ENCODE measurements around the gene CCDC43. TPM values are rescaled to one million over a fixed set of nuclear protein-coding genes. Genes with fewer than 3 reads are reported as not detected.

CCDC43 gene
- polyA plus RNA-seq, 1 of the 3 experiments (the other 2 are of a cell fraction) = 6.4 TPM

- TF ChIP-seq MEF2A (IDR thresholded peaks at IDR 0.05; ENCODE audit: borderline replicate concordance, low read depth) (no peak), RFX5 (IDR thresholded peaks at IDR 0.05; ENCODE audit: low read length) (no peak), FOXM1 (IDR thresholded peaks at IDR 0.05; ENCODE audit: low read depth) (no peak), TEAD4 (IDR thresholded peaks at IDR 0.05; ENCODE audit: borderline replicate concordance, insufficient read depth) (no peak), GABPA (IDR thresholded peaks at IDR 0.05; ENCODE audit: low read depth) (no peak), NFIC (IDR thresholded peaks at IDR 0.05; ENCODE audit: borderline replicate concordance) (no peak), TCF12 (IDR thresholded peaks at IDR 0.05) (no peak), REST (IDR thresholded peaks at IDR 0.05; ENCODE audit: low read depth, low read length) (no peak), EZH2phosphoT487 (IDR thresholded peaks at IDR 0.05; ENCODE audit: borderline replicate concordance, low read depth) (no peak), EP300 (IDR thresholded peaks at IDR 0.05; ENCODE audit: borderline replicate concordance in 1 of 2, low read depth in 1 of 2, low read length in 1 of 2) (no peak), POLR2AphosphoS5 (IDR thresholded peaks at IDR 0.05; ENCODE audit: low read depth, low read length) (no peak), NRF1 (IDR thresholded peaks at IDR 0.05; ENCODE audit: low read depth, low read length) (no peak), SIN3A (IDR thresholded peaks at IDR 0.05; ENCODE audit: borderline replicate concordance, low read depth, low read length) (no peak)
- Histone ChIP-seq H3K4me3 (ENCODE audit: low read depth in 2 of 2, low read length in 1 of 2) (no peak overlapping the region), H3K79me2 (ENCODE audit: insufficient read depth) (no peaks in the 10 kb centered on the region), H3K27ac (ENCODE audit: low read depth in 2 of 2, low read length in 1 of 2) (no peak overlapping the region), H3F3A (replicated peaks; ENCODE audit: insufficient read depth) (no peaks in the 10 kb centered on the region), H3K4me2 (no peak overlapping the region), H3K36me3 (replicated peaks in 1 of 2; ENCODE audit: control insufficient read depth in 1 of 2, insufficient read depth in 2 of 2, low read length in 1 of 2) (no peaks in the 10 kb centered on the region), H2AFZ (ENCODE audit: low read depth) (no peak overlapping the region), H3K9ac (no peak overlapping the region), H3K4me1 (ENCODE audit: control insufficient read depth in 1 of 2, insufficient read depth in 2 of 2, low read depth in 1 of 2, low read length in 1 of 2) (no peaks in the 10 kb centered on the region), H4K20me1 (ENCODE audit: insufficient read depth) (no peaks in the 10 kb centered on the region), H3K9me2 (no peaks in the 10 kb centered on the region), H3K9me3 (no peaks in the 10 kb centered on the region), H3K27me3 (ENCODE audit: insufficient read depth) (no peaks in the 10 kb centered on the region; the same call in 1 of the 2 replicates)
- POLR2A ChIA-PET = no interaction called here
- DNase-seq = no peak
- CTCF ChIA-PET = interaction anchor here (0.7 to 2.3 kb wide), 3 partner anchors 9 to 561 kb away, joined by 3 to 7 read pairs (median 4); no protein-coding TSS in a partner anchor
- 62% methylated on average over 4 of the region's 4 CpGs for WGBS (ENCODE audit: low lambda C conversion rate)
These were observed 43.3 kb downstream of the CCDC43 start for GRCh38 chr17:44646280-44646679.

DNA sequence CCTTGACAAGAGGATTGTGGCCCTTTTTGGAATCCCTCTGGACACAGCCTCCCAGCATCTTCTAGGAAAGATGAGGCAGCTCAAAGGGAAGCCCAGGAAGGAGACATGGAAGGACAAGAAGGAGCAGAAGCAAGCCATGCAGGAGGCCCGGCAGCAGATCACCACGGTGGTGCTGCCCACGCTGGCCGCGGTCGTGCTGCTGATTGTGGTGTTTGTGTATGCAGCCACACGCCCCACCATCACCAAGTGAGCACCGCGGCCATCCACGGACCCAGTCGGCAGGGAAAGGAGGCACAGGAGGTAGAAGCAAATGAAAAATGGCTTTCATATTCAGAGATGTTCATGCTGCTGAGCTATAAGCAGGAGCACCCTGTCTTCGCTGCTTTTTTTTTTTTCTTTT lies 44.2 kb downstream of the CCDC43 start:
- 84% methylated on average over 12 of the region's 12 CpGs for WGBS (ENCODE audit: low lambda C conversion rate)
- no peak overlapping the region for H2AFZ ChIP-seq (ENCODE audit: low read depth)
- no peaks in the 10 kb centered on the region for H4K20me1 ChIP-seq (ENCODE audit: insufficient read depth)
- H3K27ac ChIP-seq (ENCODE audit: low read depth in 2 of 2, low read length in 1 of 2) = no peak overlapping the region
- H3K9ac ChIP-seq = no peak overlapping the region
- no peak for DNase-seq
- H3K4me1 ChIP-seq (ENCODE audit: control insufficient read depth in 1 of 2, insufficient read depth in 2 of 2, low read depth in 1 of 2, low read length in 1 of 2) = no peaks in the 10 kb centered on the region
- no peaks in the 10 kb centered on the region for H3K79me2 ChIP-seq (ENCODE audit: insufficient read depth)
- no peaks in the 10 kb centered on the region for H3K36me3 ChIP-seq (replicated peaks in 1 of 2; ENCODE audit: control insufficient read depth in 1 of 2, insufficient read depth in 2 of 2, low read length in 1 of 2)
- H3K4me2 ChIP-seq = no peak overlapping the region
- H3K27me3 ChIP-seq (ENCODE audit: insufficient read depth) = no peaks in the 10 kb centered on the region; the same call in 1 of the 2 replicates
- no peak overlapping the region for H3K4me3 ChIP-seq (ENCODE audit: low read depth in 2 of 2, low read length in 1 of 2)
- no peaks in the 10 kb centered on the region for H3K9me3 ChIP-seq
- H3K9me2 ChIP-seq = no peaks in the 10 kb centered on the region
- ChIA-PET POLR2A (no interaction called here), CTCF (interaction anchor here (0.6 to 2.3 kb wide), 2 partner anchors 8 to 36 kb away, joined by 3 to 7 read pairs; no protein-coding TSS in a partner anchor)
- TF ChIP-seq, protein P1, sequence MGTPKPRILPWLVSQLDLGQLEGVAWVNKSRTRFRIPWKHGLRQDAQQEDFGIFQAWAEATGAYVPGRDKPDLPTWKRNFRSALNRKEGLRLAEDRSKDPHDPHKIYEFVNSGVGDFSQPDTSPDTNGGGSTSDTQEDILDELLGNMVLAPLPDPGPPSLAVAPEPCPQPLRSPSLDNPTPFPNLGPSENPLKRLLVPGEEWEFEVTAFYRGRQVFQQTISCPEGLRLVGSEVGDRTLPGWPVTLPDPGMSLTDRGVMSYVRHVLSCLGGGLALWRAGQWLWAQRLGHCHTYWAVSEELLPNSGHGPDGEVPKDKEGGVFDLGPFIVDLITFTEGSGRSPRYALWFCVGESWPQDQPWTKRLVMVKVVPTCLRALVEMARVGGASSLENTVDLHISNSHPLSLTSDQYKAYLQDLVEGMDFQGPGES (IDR thresholded peaks at IDR 0.05; ENCODE audit: low read depth, low read length) = no peak
- TF ChIP-seq POLR2AphosphoS5 (IDR thresholded peaks at IDR 0.05; ENCODE audit: low read depth, low read length) (no peak), MEF2A (IDR thresholded peaks at IDR 0.05; ENCODE audit: borderline replicate concordance, low read depth) (no peak), TAF1 (IDR thresholded peaks at IDR 0.05; ENCODE audit: borderline replicate concordance, low read depth, low read length) (no peak), TEAD4 (IDR thresholded peaks at IDR 0.05; ENCODE audit: borderline replicate concordance, insufficient read depth) (no peak)
- no peaks in the 10 kb centered on the region for H3F3A ChIP-seq (replicated peaks; ENCODE audit: insufficient read depth)

Data from SK-N-SH (cell line).